ENCODE data around the gene CASP8AP2. TPM values are rescaled to one million over a fixed set of nuclear protein-coding genes. Genes with fewer than 3 reads are reported as not detected.
A peak's percentile ranks its signal among the peaks of the same experiment; 100 is the strongest.

CASP8AP2 gene
- polyA plus RNA-seq, 1 donor (not counting 4 experiments of a cell fraction or from before 2014, with no cell fraction given): 8.5 TPM

GRCh38 chr6:89862698-89863097 lies 33.0 kb downstream of the CASP8AP2 start:
- no peaks in the 10 kb centered on the region for H3K9me1 ChIP-seq (ENCODE audit: control insufficient read depth, extremely low read depth, insufficient read depth, low read length)
- DNase-seq (ENCODE audit: low read depth, low spot score): no peak
- no peaks in the 10 kb centered on the region for H3K79me2 ChIP-seq (ENCODE audit: control insufficient read depth, insufficient read depth, low read length)
- H3K27me3 ChIP-seq (ENCODE audit: control insufficient read depth, extremely low read depth, insufficient read depth, low read length): no peaks in the 10 kb centered on the region
- peak; percentile 13 for FAIRE-seq
- H2AFZ ChIP-seq (ENCODE audit: control insufficient read depth, low read length): no peak overlapping the region
- H4K20me1 ChIP-seq (ENCODE audit: control insufficient read depth, extremely low read depth, insufficient read depth, low read length): no peaks in the 10 kb centered on the region
- no peak overlapping the region for H3K4me3 ChIP-seq (ENCODE audit: control insufficient read depth in 2 of 3, extremely low read depth in 1 of 3, insufficient read depth in 2 of 3, low read depth in 1 of 3, low read length in 3 of 3)
- H3K4me2 ChIP-seq (ENCODE audit: control insufficient read depth, extremely low read depth, insufficient read depth, low read depth, low read length): no peak overlapping the region
- H3K4me1 ChIP-seq (ENCODE audit: control insufficient read depth, extremely low read depth, insufficient read depth, low read length): no peaks in the 10 kb centered on the region
- TF ChIP-seq, protein P1, sequence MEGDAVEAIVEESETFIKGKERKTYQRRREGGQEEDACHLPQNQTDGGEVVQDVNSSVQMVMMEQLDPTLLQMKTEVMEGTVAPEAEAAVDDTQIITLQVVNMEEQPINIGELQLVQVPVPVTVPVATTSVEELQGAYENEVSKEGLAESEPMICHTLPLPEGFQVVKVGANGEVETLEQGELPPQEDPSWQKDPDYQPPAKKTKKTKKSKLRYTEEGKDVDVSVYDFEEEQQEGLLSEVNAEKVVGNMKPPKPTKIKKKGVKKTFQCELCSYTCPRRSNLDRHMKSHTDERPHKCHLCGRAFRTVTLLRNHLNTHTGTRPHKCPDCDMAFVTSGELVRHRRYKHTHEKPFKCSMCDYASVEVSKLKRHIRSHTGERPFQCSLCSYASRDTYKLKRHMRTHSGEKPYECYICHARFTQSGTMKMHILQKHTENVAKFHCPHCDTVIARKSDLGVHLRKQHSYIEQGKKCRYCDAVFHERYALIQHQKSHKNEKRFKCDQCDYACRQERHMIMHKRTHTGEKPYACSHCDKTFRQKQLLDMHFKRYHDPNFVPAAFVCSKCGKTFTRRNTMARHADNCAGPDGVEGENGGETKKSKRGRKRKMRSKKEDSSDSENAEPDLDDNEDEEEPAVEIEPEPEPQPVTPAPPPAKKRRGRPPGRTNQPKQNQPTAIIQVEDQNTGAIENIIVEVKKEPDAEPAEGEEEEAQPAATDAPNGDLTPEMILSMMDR (optimal IDR thresholded peaks at IDR 0.05 in 1 of 3, IDR thresholded peaks at IDR 0.05 in 1 of 3, conservative IDR thresholded peaks at IDR 0.05 in 1 of 3; ENCODE audit: extremely low read depth in 1 of 3, insufficient read depth in 2 of 3, low read length in 3 of 3): no peak
- TF ChIP-seq EZH2 (IDR thresholded peaks at IDR 0.05; ENCODE audit: low read length): no peak
- H3K27ac ChIP-seq (ENCODE audit: control insufficient read depth, insufficient read depth, low read length): no peak overlapping the region
- dilution Hi-C loops (cut with MboI; ENCODE audit: extremely low pct_ligation_motif_present, low sequenced_read_pairs): no loop called here
- H3K36me3 ChIP-seq (ENCODE audit: control insufficient read depth in 2 of 2, extremely low read depth in 1 of 2, insufficient read depth in 2 of 2, low read length in 2 of 2): peaks cover 9 to 21% of the 10 kb centered on the region in 2 experiments
- H3K9ac ChIP-seq (ENCODE audit: control insufficient read depth, extremely low read depth, insufficient read depth, low read length): no peak overlapping the region
- H3K9me3 ChIP-seq (ENCODE audit: control insufficient read depth, low read depth, low read length): no peaks in the 10 kb centered on the region

DNA sequence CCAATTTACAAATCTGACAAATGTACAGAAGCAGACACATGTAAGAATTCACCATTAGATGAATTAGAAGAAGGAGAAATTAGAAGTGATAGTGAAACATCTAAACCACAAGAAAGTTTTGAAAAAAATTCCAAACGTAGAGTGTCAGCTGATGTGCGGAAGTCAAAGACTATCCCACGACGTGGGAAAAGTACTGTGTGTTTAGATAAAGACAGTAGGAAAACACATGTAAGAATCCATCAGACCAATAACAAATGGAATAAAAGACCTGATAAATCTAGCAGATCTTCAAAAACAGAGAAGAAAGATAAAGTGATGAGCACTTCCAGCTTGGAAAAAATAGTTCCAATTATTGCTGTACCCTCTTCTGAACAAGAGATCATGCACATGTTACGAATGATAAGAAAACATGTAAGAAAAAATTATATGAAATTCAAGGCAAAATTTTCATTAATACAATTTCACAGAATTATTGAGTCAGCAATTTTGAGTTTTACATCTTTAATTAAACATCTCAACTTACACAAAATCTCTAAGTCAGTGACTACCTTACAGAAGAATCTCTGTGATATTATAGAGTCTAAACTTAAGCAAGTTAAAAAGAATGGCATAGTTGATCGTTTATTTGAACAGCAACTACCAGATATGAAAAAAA lies 36.5 kb downstream of the CASP8AP2 start:
- no peak for TF ChIP-seq EZH2 (IDR thresholded peaks at IDR 0.05; ENCODE audit: low read length)
- TF ChIP-seq, protein P1 (optimal IDR thresholded peaks at IDR 0.05 in 1 of 3, IDR thresholded peaks at IDR 0.05 in 1 of 3, conservative IDR thresholded peaks at IDR 0.05 in 1 of 3; ENCODE audit: extremely low read depth in 1 of 3, insufficient read depth in 2 of 3, low read length in 3 of 3): no peak
- FAIRE-seq (no peak), DNase-seq (ENCODE audit: low read depth, low spot score) (no peak)
- H3K4me2 ChIP-seq (ENCODE audit: control insufficient read depth, extremely low read depth, insufficient read depth, low read depth, low read length): no peak overlapping the region
- peaks cover 8 to 16% of the 10 kb centered on the region in 2 experiments for H3K36me3 ChIP-seq (ENCODE audit: control insufficient read depth in 2 of 2, extremely low read depth in 1 of 2, insufficient read depth in 2 of 2, low read length in 2 of 2)
- no peaks in the 10 kb centered on the region for H4K20me1 ChIP-seq (ENCODE audit: control insufficient read depth, extremely low read depth, insufficient read depth, low read length)
- dilution Hi-C loops (cut with MboI; ENCODE audit: extremely low pct_ligation_motif_present, low sequenced_read_pairs): no loop called here
- H3K4me1 ChIP-seq (ENCODE audit: control insufficient read depth, extremely low read depth, insufficient read depth, low read length): no peaks in the 10 kb centered on the region
- H3K79me2 ChIP-seq (ENCODE audit: control insufficient read depth, insufficient read depth, low read length): no peaks in the 10 kb centered on the region
- H3K9ac ChIP-seq (ENCODE audit: control insufficient read depth, extremely low read depth, insufficient read depth, low read length): no peak overlapping the region
- H2AFZ ChIP-seq (ENCODE audit: control insufficient read depth, low read length): no peak overlapping the region
- no peaks in the 10 kb centered on the region for H3K27me3 ChIP-seq (ENCODE audit: control insufficient read depth, extremely low read depth, insufficient read depth, low read length)
- no peaks in the 10 kb centered on the region for H3K9me3 ChIP-seq (ENCODE audit: control insufficient read depth, low read depth, low read length)
- H3K4me3 ChIP-seq (ENCODE audit: control insufficient read depth in 2 of 3, extremely low read depth in 1 of 3, insufficient read depth in 2 of 3, low read depth in 1 of 3, low read length in 3 of 3): no peak overlapping the region
- H3K27ac ChIP-seq (ENCODE audit: control insufficient read depth, insufficient read depth, low read length): no peak overlapping the region
- H3K9me1 ChIP-seq (ENCODE audit: control insufficient read depth, extremely low read depth, insufficient read depth, low read length): no peaks in the 10 kb centered on the region
